Fibroblast of lung (primary cell): Measurements from ENCODE around the gene DOK4.

Source experiments
- CTCF ChIP-seq, 2 donors: IDR thresholded peaks in 1 of 2; conservative IDR thresholded peaks in 1 of 2; 1 replicate in 1 of 2; 2 replicates in 1 of 2; pipeline ENCODE4 v1.5.1; 2011 to 2012; ENCODE audit warnings: low read length in 2 of 2, control low read depth in 1 of 2, inconsistent platforms in 1 of 2, low read depth in 1 of 2, mild to moderate bottlenecking in 1 of 2
- EZH2 ChIP-seq: IDR thresholded peaks from 2 replicates; pipeline ENCODE4 v1.5.1; 2012; ENCODE audit warnings: low read length, control low read depth, mild to moderate bottlenecking; ENCODE audit errors: missing control alignments

GRCh38 chr16:57424583-57424982 lies 61.7 kb downstream of the DOK4 start:
- no peak for TF ChIP-seq CTCF (conservative IDR thresholded peaks at IDR 0.05 in 1 of 2, IDR thresholded peaks at IDR 0.05 in 1 of 2; ENCODE audit: low read depth in 1 of 2, low read length in 2 of 2)
- TF ChIP-seq EZH2: no peak
